Ishikawa (cell line): ENCODE results near the gene GFI1.
A peak's percentile ranks its signal among the peaks of the same experiment; 100 is the strongest.

Source experiments
- CEBPB ChIP-seq: IDR thresholded peaks from 2 replicates; pipeline ENCODE4 v1.6.1; 2012
- CREB1 ChIP-seq: IDR thresholded peaks from 2 replicates; pipeline ENCODE4 v1.6.1; 2012; ENCODE audit warnings: low read depth
- EGR1 ChIP-seq: IDR thresholded peaks from 2 replicates; pipeline ENCODE4 v1.6.1; 2012
- EP300 ChIP-seq: IDR thresholded peaks from 2 replicates; pipeline ENCODE4 v1.6.1; 2012; ENCODE audit warnings: borderline replicate concordance
- FOXM1 ChIP-seq: IDR thresholded peaks from 2 replicates; pipeline ENCODE4 v1.6.1; 2012; ENCODE audit warnings: low read depth, borderline replicate concordance
- MAX ChIP-seq: IDR thresholded peaks from 2 replicates; pipeline ENCODE4 v1.6.1; 2012
- NFIC ChIP-seq: IDR thresholded peaks from 2 replicates; pipeline ENCODE4 v1.6.1; 2012
- RAD21 ChIP-seq: IDR thresholded peaks from 2 replicates; pipeline ENCODE4 v1.6.1; 2012; ENCODE audit warnings: low read depth
- REST ChIP-seq: IDR thresholded peaks from 2 replicates; pipeline ENCODE4 v1.6.1; 2012; ENCODE audit warnings: low read depth, mild to moderate bottlenecking
- TAF1 ChIP-seq: IDR thresholded peaks from 2 replicates; pipeline ENCODE4 v1.6.1; 2012; ENCODE audit warnings: low read depth, mild to moderate bottlenecking
- TCF12 ChIP-seq: IDR thresholded peaks from 2 replicates; pipeline ENCODE4 v1.6.1; 2012; ENCODE audit warnings: low read depth
- TEAD4 ChIP-seq: IDR thresholded peaks from 2 replicates; pipeline ENCODE4 v1.6.1; 2012
- USF1 ChIP-seq: IDR thresholded peaks from 2 replicates; pipeline ENCODE4 v1.6.1; 2012
- YY1 ChIP-seq: IDR thresholded peaks from 2 replicates; pipeline ENCODE4 v1.6.1; 2012; ENCODE audit warnings: low read depth
- ZBTB7A ChIP-seq: IDR thresholded peaks from 2 replicates; pipeline ENCODE4 v1.6.1; 2012; ENCODE audit warnings: low read depth

The GFI1 gene

GRCh38 chr1:92484472-92485380 lies 2.0 kb downstream of the GFI1 start:
- TF ChIP-seq REST (no peak), EP300 (no peak), TEAD4 (no peak), RAD21 (no peak), CEBPB (no peak), TCF12 (no peak; the same call in 1 of the 2 replicates), EGR1 (0 out of 2 replicates have a peak, but pooled peaks have one; percentile 12), MAX (0 out of 2 replicates have a peak, but pooled peaks have one; percentile 28), YY1 (no peak), FOXM1 (no peak), CREB1 (no peak), ZBTB7A (peak; percentile 26; the same call in 1 of the 2 replicates), NFIC (no peak), USF1 (no peak; the same call in 1 of the 2 replicates), TAF1 (no peak)

GRCh38 chr1:92483610-92484471 lies 2.9 kb downstream of the GFI1 start:
- 0 out of 2 replicates have a peak, but pooled peaks have one; percentile 16 for TF ChIP-seq NFIC
- no peak for TF ChIP-seq FOXM1
- TF ChIP-seq CREB1 = no peak
- no peak for TF ChIP-seq YY1
- no peak for TF ChIP-seq EP300
- no peak for TF ChIP-seq REST
- no peak for TF ChIP-seq RAD21
- TF ChIP-seq TCF12 = no peak; the same call in 1 of the 2 replicates
- TF ChIP-seq TEAD4 = no peak
- TF ChIP-seq CEBPB = no peak
- TF ChIP-seq USF1 = no peak; the same call in 1 of the 2 replicates
- no peak; the same call in 1 of the 2 replicates for TF ChIP-seq ZBTB7A
- TF ChIP-seq MAX = peak; percentile 37

- TF ChIP-seq TCF12 = no peak; the same call in 1 of the 2 replicates
- peak; percentile 75 for TF ChIP-seq MAX
Measured at GRCh38 chr1:92482665-92483609, 3.8 kb downstream of the GFI1 start.

- TF ChIP-seq EP300 (no peak), ZBTB7A (no peak), NFIC (no peak), CEBPB (no peak), FOXM1 (no peak), TCF12 (no peak), YY1 (no peak), REST (no peak), RAD21 (no peak), USF1 (no peak), TEAD4 (no peak), MAX (no peak), CREB1 (no peak), EGR1 (no peak), TAF1 (no peak)
Measured at GRCh38 chr1:92481971-92482664, 4.6 kb downstream of the GFI1 start.
